ENCODE measurements around the gene MED12L.
A peak's percentile ranks its signal among the peaks of the same experiment; 100 is the strongest.

The MED12L gene

GRCh38 chr3:151225040-151225975 lies 139.8 kb downstream of the MED12L start:
- TF ChIP-seq CTCF (IDR thresholded peaks at IDR 0.05; ENCODE audit: control extremely low read depth, extremely low read depth, low read depth, missing control alignments) = no peak
- DNase-seq (ENCODE audit: extremely low spot score) = no peak
- ChIA-PET POLR2A (no interaction called here), CTCF (interaction anchor here (0.9 to 8.2 kb wide), 8 partner anchors 11 to 614 kb away, joined by 3 to 120 read pairs (median 4); partner anchors contain the start of gene P2RY14)

- TF ChIP-seq CTCF (IDR thresholded peaks at IDR 0.05; ENCODE audit: control extremely low read depth, extremely low read depth, low read depth, missing control alignments) = no peak
- POLR2A ChIA-PET = no interaction called here
- no peak for DNase-seq (ENCODE audit: extremely low spot score)
- CTCF ChIA-PET = interaction anchor here (2.3 to 8.2 kb wide), 8 partner anchors 10 to 60 kb away, joined by 8 to 120 read pairs (median 24); partner anchors contain the start of gene P2RY14
Measured at GRCh38 chr3:151226088-151226563, 140.7 kb downstream of the MED12L start.

GRCh38 chr3:151226825-151227224 lies 141.4 kb downstream of the MED12L start:
- DNase-seq (ENCODE audit: extremely low spot score) = no peak
- ChIA-PET POLR2A (no interaction called here), CTCF (interaction anchor here (0.7 to 8.2 kb wide), 18 partner anchors 9 to 612 kb away, joined by 3 to 120 read pairs (median 12); partner anchors contain the start of gene P2RY14)
- TF ChIP-seq CTCF (IDR thresholded peaks at IDR 0.05; ENCODE audit: control extremely low read depth, extremely low read depth, low read depth, missing control alignments) = no peak

GRCh38 chr3:151227266-151227806 lies 141.9 kb downstream of the MED12L start:
- no peak for DNase-seq (ENCODE audit: extremely low spot score)
- ChIA-PET CTCF (interaction anchor here (0.7 to 8.2 kb wide), 19 partner anchors 9 to 611 kb away, joined by 3 to 120 read pairs (median 11); partner anchors contain the start of gene P2RY14), POLR2A (interaction anchor here (0.6 kb wide), 1 partner anchor 464 kb away, joined by 3 read pairs; the partner anchor contains the start of gene SIAH2)
- TF ChIP-seq CTCF (IDR thresholded peaks at IDR 0.05; ENCODE audit: control extremely low read depth, extremely low read depth, low read depth, missing control alignments) = no peak

GRCh38 chr3:151227807-151228665 lies 142.6 kb downstream of the MED12L start:
- peak; percentile 91 for TF ChIP-seq CTCF (IDR thresholded peaks at IDR 0.05; ENCODE audit: control extremely low read depth, extremely low read depth, low read depth, missing control alignments)
- CTCF ChIA-PET = interaction anchor here (0.8 to 8.2 kb wide), 35 partner anchors 8 to 610 kb away, joined by 3 to 120 read pairs (median 6); partner anchors contain the start of gene P2RY14
- DNase-seq (ENCODE audit: extremely low spot score) = peak; percentile 73
- POLR2A ChIA-PET = interaction anchor here (0.6 kb wide), 1 partner anchor 465 kb away, joined by 3 read pairs; the partner anchor contains the start of gene SIAH2

Data from GM10248 (cell line).